Activated naive CD4-positive, alpha-beta T cell treated with anti-CD3 and anti-CD28 coated beads, Interleukin-2, amount 50 U/mL, for 24 hours (primary cell): ENCODE measurements around the gene MYT1.
A peak's percentile ranks its signal among the peaks of the same experiment; 100 is the strongest.
"Not testable (repeated sequence)": the region's sequence is repeated elsewhere in the genome, so short reads cannot be mapped to it uniquely, and the experiment has no call there.

Experiments used
- H3K27ac Mint-ChIP-seq: one replicate; pipeline ENCODE4 v1.8.0; 2021; ENCODE audit warnings: mild to moderate bottlenecking, mixed read lengths
- H3K27me3 Mint-ChIP-seq: one replicate; pipeline ENCODE4 v1.8.0; 2021; ENCODE audit warnings: mixed read lengths
- H3K36me3 Mint-ChIP-seq: one replicate; pipeline ENCODE4 v1.8.0; 2021; ENCODE audit warnings: mixed read lengths
- H3K4me1 Mint-ChIP-seq: one replicate; pipeline ENCODE4 v1.8.0; 2021; ENCODE audit warnings: mixed read lengths
- H3K4me3 Mint-ChIP-seq: one replicate; pipeline ENCODE4 v1.8.0; 2021; ENCODE audit warnings: mild to moderate bottlenecking, mixed read lengths
- H3K9me3 Mint-ChIP-seq: one replicate; pipeline ENCODE4 v1.8.0; 2021; ENCODE audit warnings: mixed read lengths

MYT1 gene

DNA sequence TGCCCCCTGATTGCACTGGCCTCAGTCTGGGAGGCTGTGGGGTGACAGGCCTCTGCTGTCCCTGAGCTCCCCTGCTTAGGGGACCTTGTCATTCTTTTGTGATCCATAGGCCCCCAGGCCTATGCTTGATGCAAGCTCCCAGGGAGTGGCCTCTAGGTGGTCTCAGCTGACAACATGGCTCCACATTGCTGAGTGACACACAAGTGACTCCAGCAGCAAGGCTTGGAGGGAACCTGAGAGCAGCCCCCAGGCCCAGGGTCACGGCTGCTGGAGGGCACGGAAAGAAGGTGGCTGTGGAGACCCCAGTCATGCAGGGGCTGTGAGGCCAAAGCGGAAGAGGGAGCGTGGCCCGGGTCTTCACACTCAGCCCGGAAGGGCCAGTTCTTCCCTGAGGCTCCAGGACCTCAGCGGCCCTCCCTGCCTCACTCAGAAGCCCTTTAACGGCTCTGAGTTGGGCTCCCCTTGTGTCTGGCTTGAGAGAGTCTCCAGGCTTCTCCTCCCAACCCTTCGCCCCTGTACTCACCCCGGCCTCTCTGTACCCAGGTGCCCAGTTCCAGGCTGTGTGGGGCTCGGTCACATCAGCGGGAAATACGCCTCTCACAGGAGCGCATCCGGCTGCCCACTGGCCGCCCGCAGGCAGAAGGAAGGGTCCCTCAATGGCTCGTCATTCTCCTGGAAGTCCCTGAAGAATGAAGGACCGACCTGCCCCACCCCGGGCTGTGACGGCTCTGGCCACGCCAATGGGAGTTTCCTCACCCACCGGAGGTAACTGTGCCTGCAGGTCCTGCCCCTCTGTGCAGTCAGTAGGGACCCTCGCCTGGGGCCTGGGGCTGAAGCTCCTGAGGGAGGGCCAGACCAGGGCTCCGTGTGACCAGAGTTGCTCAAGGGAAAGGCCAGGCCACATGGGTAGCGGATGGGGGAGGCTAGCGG, 67.6 kb downstream of the MYT1 start:
- H3K4me1 Mint-ChIP-seq = peaks cover 17% of the 10 kb centered on the region
- H3K4me3 Mint-ChIP-seq = no peak overlapping the region
- H3K9me3 Mint-ChIP-seq = no peaks in the 10 kb centered on the region
- H3K27ac Mint-ChIP-seq = no peak overlapping the region
- no peaks in the 10 kb centered on the region for H3K36me3 Mint-ChIP-seq
- no peaks in the 10 kb centered on the region for H3K27me3 Mint-ChIP-seq

DNA sequence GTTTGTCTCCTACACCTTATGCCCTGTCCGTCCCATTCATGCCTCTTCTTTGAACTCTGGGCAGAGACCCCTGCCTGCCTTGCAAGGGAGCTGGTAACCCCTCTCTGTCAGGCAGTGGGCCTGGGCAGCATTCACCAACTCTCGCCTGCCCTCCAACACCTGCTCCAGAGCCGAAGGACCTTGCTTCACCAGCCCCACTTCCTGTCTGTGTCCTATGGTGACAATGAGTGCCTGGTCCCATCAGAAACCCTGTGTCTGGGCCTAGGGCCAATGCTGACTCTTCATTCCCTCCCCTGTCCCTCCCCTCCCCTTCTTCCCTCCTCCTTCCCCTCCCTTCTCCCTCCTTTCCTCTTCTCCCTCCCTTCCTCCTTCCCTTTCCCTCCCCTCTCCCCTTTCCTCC, 68.5 kb downstream of the MYT1 start:
- Mint-ChIP-seq H3K9me3 (no peaks in the 10 kb centered on the region), H3K4me1 (peaks cover 17% of the 10 kb centered on the region), H3K4me3 (no peak overlapping the region), H3K36me3 (no peaks in the 10 kb centered on the region), H3K27ac (no peak overlapping the region), H3K27me3 (no peaks in the 10 kb centered on the region)

DNA sequence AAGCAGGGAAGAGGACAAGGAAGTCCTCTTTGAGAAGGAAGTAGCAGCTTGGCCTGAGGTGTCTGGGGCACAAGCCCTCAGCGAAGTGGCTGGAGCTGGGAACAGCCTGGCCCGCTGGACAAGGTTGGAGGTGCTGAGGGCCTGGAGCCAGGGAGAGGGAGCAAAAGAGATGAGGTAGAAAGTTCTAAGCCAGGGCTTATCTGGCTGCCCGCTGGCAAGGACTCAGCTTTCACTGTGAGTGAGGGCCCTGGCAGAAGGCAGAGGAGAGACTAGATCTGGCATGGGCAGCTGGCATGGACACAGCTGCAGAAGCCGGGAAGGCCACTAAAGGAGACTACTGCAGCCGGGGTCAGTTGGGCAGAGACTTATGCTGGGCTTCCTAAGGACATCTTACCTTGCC, 69.5 kb downstream of the MYT1 start:
- Mint-ChIP-seq H3K27ac (peak overlapping the region; percentile 60), H3K36me3 (no peaks in the 10 kb centered on the region), H3K4me3 (no peak overlapping the region), H3K4me1 (peaks cover 12% of the 10 kb centered on the region), H3K27me3 (no peaks in the 10 kb centered on the region), H3K9me3 (no peaks in the 10 kb centered on the region)

DNA sequence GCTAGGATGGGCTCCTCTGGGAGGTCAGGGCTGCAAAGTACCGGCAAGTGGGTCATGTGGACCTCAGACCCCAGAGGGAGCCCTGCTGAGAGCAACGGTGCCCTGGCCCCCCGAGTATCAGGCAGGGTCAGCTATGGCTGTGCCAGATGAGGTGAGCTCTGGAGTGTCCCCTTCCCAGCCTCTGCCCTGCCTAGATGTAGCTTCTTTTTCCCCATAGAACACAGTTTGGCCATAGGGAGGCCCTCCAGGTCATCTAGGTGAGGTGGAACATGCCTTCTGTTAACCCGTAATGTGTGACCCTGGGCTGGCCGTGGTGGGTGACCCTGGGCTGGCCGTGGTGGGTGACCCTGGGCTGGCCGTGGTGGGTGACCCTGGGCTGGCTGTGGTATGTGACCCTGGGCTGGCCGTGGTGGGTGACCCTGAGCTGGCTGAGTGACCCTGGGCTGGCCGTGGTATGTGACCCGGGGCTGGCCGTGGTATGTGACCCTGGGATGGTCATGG, 70.1 kb downstream of the MYT1 start:
- Mint-ChIP-seq H3K9me3 (no peaks in the 10 kb centered on the region), H3K27ac (no peak overlapping the region), H3K4me3 (no peak overlapping the region), H3K36me3 (no peaks in the 10 kb centered on the region), H3K4me1 (peaks cover 12% of the 10 kb centered on the region), H3K27me3 (no peaks in the 10 kb centered on the region)

DNA sequence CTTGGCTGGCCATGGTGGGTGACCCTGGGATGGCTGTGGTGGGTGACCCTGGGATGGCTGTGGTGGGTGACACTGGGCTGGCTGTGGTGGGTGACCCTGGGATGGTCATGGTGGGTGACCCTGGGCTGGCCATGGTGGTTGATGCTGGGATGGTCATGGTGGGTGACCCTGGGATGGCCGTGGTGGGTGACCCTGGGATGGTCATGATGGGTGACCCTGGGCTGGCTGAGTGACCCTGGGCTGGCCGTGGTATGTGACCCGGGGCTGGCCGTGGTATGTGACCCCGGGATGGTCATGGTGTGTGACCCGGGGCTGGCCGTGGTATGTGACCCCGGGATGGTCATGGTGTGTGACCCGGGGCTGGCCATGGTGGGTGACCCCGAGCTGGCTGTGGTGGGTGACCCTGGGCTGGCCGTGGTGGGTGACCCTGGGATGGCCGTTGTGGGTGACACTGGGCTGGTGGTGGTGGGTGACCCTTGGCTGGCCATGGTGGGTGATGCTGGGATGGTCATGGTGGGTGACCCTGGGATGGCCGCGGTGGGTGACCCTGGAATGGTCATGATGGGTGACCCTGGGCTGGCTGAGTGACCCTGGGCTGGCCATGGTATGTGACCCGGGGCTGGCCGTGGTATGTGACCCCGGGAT, 70.8 kb downstream of the MYT1 start:
- not testable (repeated sequence) for H3K27me3 Mint-ChIP-seq, H3K36me3 Mint-ChIP-seq, H3K4me3 Mint-ChIP-seq, H3K27ac Mint-ChIP-seq, H3K9me3 Mint-ChIP-seq
- peaks cover 12% of the 10 kb centered on the region for H3K4me1 Mint-ChIP-seq

DNA sequence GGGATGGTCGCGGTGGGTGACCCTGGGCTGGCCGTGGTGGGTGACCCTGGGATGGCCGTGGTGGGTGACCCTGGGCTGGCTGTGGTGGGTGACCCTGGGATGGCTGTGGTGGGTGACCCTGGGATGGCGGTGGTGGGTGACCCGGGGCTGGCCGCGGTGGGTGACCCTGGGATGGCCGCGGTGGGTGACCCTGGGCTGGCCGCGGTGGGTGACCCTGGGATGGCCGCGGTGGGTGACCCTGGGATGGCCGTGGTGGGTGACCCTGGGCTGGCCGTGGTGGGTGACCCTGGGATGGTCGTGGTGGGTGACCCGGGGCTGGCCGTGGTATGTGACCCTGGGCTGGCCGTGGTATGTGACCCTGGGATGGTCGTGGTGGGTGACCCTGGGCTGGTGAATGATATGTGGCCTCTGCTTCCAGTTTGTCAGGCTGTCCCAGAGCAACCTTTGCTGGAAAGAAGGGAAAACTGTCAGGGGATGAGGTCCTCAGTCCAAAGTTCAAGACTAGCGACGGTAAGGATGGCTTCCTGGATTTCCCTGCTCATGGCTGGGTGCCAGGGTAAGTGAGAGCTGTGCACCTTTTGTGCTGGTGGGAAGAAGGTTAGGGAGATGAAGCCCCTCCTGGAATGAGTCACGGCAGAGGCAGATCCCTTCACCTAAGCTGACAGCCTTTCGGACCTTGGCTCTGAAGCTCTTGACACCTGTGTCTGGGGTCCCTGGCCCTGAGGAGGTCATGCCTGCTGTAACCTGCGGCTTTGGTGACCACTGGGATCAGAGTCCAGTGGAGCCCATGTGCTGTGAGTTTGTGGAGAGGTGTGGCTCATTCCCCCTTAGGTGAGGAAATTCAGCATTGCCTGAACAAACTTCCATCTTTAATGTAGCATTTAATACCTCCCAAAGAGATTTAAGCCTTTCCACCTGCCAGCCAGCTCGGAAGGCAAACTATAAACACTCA, 72.2 kb downstream of the MYT1 start:
- no peak overlapping the region for H3K27ac Mint-ChIP-seq
- no peaks in the 10 kb centered on the region for H3K36me3 Mint-ChIP-seq
- no peaks in the 10 kb centered on the region for H3K27me3 Mint-ChIP-seq
- H3K4me1 Mint-ChIP-seq = peaks cover 12% of the 10 kb centered on the region
- no peaks in the 10 kb centered on the region for H3K9me3 Mint-ChIP-seq
- no peak overlapping the region for H3K4me3 Mint-ChIP-seq

DNA sequence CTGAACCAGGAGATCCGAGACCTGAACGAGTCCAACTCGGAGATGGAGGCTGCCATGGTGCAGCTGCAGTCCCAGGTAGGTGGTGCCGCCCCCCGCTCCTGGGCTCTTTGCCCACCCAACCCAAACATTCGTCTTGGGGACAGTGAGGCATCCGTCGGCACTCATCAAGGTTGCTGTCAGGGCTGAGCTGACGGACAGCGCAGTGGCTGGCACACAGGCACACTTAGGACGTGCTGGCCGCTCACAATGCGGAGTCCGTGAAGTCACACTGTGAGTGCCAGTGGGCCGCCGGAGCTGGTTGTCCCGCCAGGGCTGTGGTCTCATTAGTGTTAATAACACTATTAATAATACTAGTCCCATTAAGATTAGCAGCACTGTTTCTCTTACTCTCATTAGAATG, 73.1 kb downstream of the MYT1 start:
- Mint-ChIP-seq H3K9me3 (no peaks in the 10 kb centered on the region), H3K4me1 (peaks cover 12% of the 10 kb centered on the region), H3K4me3 (no peak overlapping the region), H3K27me3 (no peaks in the 10 kb centered on the region), H3K27ac (no peak overlapping the region), H3K36me3 (no peaks in the 10 kb centered on the region)

DNA sequence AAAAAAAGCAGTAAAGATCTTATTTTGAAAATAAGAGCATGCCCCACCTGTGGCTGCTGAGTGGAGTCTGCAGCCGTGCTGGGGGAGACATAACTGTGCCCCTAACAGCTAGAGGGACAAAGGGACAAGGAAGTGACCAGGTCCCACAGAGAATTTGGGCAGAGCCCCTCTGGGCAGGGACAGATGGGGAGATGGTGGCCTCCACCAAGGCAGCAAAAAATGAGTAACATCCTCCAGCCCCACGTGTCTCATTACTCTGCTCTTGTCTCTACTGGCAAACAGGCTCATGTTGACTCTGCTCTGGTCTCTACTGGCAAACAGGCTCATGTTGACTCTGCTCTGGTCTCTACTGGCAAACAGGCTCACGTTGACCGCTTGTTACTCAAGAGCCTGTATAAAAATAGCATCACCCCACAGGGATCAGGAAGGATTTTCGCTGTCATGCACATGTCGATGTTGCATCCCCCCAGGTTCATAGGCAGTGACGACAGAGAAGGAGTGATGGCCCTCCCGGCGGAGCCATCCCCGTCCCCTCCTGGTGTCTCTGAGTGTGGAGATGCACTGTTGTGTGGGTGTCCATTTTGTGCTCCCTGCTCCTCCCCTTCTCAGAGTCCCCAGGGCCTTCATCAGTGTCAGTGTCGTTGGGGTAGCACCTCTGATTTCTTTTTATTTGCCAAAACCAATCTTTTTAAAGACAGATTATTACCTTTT, 74.0 kb downstream of the MYT1 start:
- H3K27me3 Mint-ChIP-seq = no peaks in the 10 kb centered on the region
- H3K27ac Mint-ChIP-seq = no peak overlapping the region
- H3K9me3 Mint-ChIP-seq = no peaks in the 10 kb centered on the region
- no peaks in the 10 kb centered on the region for H3K36me3 Mint-ChIP-seq
- peaks cover 8% of the 10 kb centered on the region for H3K4me1 Mint-ChIP-seq
- H3K4me3 Mint-ChIP-seq = no peak overlapping the region

DNA sequence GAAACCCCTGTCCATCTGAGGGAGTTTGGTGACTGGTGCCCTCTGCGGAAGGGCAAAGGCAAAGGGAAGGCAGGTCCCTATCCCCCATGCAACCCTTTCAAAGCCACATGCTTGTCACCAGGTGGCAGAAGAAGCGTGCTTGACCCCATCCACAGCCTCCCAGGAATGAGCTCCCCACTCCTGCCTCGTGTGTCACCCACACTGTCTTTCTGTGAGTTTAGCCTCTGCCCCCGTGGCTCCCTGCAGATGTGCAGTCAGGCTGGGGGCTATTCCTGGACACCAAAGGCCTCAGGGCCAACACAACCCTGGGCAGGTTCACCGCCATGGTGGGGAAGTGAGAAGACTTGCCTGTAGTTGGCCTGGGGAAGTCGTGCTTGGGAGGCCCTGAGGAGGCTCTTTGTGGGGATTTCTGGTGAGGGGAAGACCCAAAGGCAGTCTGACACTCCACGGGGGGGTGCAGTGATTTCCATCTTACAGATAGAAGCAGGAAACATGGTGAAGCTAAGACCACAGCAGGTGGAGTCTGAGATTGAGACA, 74.7 kb downstream of the MYT1 start:
- no peak overlapping the region for H3K4me3 Mint-ChIP-seq
- no peaks in the 10 kb centered on the region for H3K9me3 Mint-ChIP-seq
- H3K27ac Mint-ChIP-seq = no peak overlapping the region
- peaks cover 1% of the 10 kb centered on the region for H3K4me1 Mint-ChIP-seq
- no peaks in the 10 kb centered on the region for H3K36me3 Mint-ChIP-seq
- H3K27me3 Mint-ChIP-seq = no peaks in the 10 kb centered on the region

DNA sequence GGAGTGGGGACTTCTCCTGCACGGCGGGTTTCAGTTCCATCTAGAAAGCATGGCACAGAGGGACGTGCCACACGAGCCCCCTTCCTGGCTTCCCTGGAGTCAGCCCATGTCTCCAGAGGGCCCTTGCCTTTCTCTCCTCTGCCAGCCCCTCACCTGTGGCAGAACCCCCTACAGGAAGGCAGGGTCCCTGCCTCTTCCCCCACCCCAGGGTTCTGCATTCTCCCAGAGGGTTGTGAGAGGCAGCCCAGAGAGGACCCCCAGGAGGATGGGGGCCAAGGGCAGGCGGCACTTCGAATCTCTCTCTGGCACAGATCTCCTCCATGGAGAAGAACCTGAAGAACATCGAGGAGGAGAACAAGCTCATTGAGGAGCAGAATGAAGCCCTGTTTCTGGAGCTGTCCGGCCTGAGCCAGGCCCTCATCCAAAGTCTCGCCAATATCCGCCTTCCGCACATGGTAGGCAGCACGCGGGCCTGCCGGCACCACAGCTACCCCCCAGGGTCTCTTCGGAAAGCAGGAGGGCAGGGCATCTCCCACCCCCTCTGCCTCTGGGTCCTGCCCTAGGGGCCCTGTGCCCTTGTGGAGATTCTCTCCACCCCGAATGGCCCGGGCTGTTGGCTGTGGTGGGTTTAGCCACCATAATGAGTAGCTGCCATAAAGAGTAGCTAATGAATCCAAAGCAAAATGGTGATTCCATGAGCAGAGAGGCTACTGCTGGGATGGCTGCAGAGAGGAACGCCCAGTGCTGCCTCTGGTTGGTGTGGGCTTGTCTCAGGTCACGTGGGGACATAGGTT, 75.4 kb downstream of the MYT1 start:
- H3K4me1 Mint-ChIP-seq = no peaks in the 10 kb centered on the region
- H3K36me3 Mint-ChIP-seq = no peaks in the 10 kb centered on the region
- no peaks in the 10 kb centered on the region for H3K9me3 Mint-ChIP-seq
- H3K27ac Mint-ChIP-seq = no peak overlapping the region
- peaks cover 2% of the 10 kb centered on the region for H3K27me3 Mint-ChIP-seq
- H3K4me3 Mint-ChIP-seq = no peak overlapping the region

DNA sequence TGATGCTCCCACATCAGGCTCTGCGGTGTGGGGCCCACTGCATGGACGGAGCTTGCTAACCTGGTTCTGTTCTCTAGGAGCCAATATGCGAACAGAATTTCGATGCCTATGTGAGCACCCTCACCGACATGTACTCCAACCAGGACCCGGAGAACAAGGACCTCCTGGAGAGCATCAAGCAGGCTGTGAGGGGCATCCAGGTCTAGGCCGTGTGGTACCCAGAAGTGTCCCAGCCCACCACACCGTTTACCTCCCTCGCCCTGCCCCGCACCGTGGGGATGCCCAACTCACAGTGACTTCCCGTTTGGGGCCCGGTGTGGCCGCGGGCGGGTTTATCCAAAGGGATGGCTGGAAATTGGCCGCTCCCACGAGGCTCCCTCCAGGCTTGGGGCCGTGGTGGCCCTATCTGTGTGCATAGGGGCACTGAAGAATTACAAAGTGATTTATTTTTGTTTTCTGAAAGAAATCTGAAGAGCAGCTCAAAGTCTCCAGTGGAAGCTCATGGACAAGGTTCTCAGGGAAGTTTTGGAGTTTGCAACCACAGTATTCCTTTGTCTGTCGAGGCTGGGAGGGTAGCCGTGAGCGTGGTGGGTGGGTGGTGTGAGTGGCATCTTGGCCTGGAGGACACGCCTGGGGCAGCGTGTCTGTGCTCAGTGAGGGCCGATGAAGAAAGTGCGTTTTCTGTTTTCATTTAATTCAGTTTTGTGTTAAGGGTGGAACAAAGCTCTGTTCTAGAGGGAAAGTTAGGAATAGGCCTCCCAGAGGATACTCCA, 76.2 kb downstream of the MYT1 start:
- no peak overlapping the region for H3K27ac Mint-ChIP-seq
- H3K4me1 Mint-ChIP-seq = no peaks in the 10 kb centered on the region
- peaks cover 2% of the 10 kb centered on the region for H3K27me3 Mint-ChIP-seq
- no peaks in the 10 kb centered on the region for H3K36me3 Mint-ChIP-seq
- H3K4me3 Mint-ChIP-seq = no peak overlapping the region
- H3K9me3 Mint-ChIP-seq = no peaks in the 10 kb centered on the region

DNA sequence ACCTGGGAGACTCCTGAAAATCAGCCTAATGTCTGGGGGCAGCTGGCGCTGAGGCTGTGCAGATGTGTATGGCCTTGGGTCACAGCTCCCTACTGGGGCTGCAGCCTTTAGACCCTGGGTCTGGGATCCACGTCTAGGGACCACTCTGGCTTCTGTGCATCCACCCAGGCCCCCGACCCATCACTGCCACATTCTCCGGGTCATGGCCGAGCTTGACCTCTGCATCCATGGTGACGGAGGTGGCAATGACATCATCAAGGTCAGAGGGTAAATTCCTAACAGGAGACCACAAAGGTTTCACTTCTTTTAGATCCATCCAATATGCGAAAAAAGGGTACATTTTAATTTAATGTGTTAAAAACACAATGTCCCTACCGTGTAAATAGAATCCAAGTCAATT, 76.8 kb downstream of the MYT1 start:
- Mint-ChIP-seq H3K36me3 (no peaks in the 10 kb centered on the region), H3K4me1 (no peaks in the 10 kb centered on the region), H3K27ac (no peak overlapping the region), H3K27me3 (peaks cover 5% of the 10 kb centered on the region), H3K9me3 (no peaks in the 10 kb centered on the region), H3K4me3 (no peak overlapping the region)

DNA sequence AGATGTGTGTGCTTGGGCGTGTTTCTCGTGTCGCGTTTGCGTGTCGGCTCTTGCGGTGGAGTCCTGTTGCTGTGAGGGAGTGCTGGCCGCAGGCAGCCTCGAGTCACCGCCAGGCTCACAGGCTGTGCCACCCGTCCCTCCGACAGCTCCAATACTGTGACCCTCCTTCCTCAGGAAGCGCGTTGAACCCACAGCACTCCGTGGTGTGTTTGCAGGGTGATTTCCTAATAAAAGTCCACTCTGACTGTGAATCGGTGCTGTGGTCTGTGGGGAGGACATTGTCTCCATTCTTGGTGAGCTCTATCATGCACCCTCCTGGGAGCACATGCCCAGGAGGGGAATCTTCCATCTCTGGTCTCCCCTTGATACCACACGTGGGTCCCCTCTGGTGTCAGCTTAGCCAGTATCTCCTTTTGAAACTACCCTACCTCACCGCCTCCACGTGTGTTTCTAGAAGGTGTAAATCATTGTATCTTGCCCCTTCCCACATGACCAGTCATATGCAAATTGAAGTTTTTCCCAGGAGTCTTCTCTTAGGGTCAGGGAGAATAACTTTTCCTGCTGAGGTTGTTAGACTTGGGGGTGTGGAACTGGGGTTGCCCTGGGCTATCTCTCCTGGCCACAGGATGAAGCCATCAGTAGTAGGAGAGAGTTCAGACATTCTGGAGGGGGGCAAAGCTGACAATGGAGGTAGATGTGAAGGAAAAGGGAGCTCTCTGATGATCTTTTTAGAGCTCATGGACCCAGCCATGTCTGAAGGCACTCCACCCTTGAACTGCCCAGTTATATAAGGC, 77.9 kb downstream of the MYT1 start:
- H3K27me3 Mint-ChIP-seq = peaks cover 6% of the 10 kb centered on the region
- no peaks in the 10 kb centered on the region for H3K4me1 Mint-ChIP-seq
- no peaks in the 10 kb centered on the region for H3K9me3 Mint-ChIP-seq
- no peak overlapping the region for H3K27ac Mint-ChIP-seq
- no peaks in the 10 kb centered on the region for H3K36me3 Mint-ChIP-seq
- H3K4me3 Mint-ChIP-seq = no peak overlapping the region
